ENCODE results near the gene NPPB.

The NPPB gene

DNA sequence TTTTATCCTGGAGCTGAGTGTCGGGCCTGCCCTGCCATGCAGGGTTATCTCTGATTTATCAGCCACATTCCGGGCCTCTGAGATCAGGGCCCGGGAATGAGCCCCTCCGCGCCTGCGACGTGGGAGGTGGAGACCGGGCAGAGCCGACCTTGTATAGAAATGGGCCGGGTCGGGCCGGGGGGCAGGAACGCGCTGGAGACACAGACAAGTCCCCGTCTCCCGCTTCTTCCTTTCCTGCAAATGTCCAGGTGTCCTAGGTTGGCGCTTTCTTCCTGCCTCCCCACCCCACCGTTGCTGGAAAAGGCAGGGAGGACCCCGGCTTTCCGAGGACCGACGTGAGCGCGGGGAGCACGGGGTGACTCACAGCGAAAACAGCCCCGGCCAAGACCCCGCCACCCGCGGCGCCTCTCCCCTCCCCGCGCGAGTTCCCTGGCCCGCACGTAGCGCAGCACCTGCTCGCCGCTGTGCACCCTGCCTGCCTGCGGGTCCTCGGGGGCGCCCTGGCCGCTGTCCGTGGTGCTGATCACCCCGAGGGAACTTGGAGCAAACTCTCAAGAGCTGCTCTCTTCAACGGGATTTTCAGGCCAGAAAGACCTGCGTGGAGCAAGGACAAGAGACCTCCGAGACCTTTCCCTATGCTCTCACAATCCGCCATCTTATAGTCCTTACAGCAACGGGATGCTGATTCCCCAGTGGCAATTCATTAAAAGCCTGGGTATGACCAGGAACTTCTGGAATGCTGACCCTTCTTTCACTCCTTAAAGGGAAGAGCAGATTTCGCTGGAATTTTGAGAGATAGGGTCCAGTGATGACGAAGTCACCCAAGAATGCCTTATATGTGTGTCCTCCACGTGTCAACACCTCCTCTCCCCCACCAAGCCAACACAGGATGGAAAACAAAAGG, 475 bp upstream of the NPPB start:
- in situ Hi-C loops (cut with MboI; ENCODE audit: low sequenced_read_pairs): no loop called here

DNA sequence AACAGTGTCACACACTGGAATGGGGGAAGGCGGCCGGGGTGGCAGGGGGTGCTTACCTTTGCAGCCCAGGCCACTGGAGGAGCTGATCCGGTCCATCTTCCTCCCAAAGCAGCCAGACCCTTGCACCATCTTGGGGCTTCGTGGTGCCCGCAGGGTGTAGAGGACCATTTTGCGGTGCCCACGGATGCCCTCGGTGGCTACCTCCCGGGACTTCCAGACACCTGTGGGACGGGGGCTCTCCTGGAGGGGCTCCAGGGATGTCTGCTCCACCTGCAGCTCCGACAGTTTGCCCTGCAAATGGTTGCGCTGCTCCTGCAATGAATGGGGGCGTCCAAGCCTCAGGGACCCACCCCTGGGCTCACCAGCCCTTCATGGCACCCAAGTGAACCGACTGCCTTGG, 587 bp downstream of the NPPB start:
- in situ Hi-C loops (cut with MboI; ENCODE audit: low sequenced_read_pairs): no loop called here

DNA sequence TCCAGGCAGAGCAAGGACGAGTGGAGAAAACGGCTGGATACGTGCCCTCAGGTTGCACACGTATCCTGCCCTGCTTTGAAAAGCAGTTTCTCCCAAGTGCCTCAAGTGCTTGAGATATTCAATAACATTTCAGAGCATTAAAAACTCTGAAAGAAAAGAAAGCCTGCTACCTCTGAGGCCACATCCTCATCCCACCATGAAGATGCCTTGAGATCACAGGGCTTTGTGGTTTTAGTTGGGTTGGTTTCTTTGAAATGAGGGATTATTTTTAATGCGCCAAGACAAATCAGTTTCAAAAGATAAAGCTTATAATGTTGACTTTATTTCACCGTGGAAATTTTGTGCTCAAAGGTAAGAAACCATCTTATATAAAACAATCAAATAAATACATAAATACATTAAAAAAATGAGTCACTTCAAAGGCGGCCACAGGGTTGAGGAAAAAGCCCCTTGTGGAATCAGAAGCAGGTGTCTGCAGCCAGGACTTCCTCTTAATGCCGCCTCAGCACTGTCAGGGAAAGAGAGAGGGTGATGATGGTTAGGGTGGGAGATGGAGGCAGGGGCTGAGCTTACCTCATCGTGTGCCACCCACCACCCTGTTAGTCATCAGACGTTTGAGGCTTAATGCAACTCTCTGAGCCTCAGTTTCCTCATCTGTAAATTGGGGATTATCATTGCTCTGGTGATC, 1.4 kb downstream of the NPPB start:
- in situ Hi-C loops (cut with MboI; ENCODE audit: low sequenced_read_pairs): no loop called here

DNA sequence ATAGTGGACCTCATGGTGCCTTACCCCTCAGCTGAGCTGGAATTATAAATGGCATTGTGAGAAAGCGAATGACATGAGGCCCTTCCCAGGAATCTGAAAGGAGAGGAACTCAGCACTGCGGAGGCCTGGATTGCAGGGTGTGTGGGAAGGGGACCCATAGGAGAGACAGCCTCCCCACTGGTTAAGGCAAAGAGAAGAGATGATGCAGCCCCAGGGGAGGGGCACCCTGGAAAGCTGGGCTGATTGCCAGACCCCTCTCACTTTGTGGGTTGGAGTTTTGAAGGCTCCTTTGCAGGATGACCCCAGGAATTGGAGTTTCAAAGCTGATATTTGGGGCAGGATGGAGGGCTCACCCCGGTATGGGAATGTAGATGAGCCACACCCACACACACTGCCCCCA, 2.0 kb downstream of the NPPB start:
- in situ Hi-C loops (cut with MboI; ENCODE audit: low sequenced_read_pairs): no loop called here

DNA sequence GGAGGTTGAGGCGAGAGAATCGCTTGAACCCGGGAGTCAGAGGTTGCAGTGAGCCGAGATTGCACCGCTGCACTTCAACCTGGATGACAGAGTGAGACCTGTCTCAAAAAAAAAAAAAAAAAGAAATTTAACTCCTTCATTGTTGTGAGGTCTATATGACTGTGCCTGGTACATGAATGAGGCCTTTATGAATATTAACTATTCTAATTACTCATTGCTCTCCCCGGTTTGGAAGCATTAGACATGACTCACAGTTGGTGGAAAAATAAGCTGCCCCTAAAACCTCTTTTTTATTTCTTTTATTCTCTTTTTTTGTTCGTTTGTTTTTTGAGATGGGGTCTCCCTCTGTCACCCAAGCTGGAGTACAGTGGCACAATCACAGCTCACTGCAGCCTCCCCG, 3.3 kb downstream of the NPPB start:
- in situ Hi-C loops (cut with MboI; ENCODE audit: low sequenced_read_pairs): no loop called here

DNA sequence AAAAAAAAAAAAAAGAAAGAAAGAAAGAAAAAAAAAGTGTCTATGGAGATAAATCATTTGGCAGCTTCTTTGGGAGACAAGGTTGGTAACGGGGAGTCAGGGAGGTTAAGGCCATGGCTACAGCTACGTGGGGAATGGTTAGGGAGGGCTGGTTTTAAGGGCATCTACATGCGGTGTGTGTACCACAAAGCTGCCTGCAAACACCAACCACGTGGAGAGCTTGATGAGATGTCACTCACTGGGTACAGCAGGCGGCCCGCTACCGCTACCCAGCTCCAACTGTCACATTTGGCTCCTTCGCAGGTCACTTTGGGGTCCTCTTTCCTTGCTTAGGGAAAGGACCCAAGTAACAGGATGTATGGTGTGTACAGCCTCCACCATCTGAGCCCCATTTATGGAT, 4.2 kb downstream of the NPPB start:
- in situ Hi-C loops (cut with MboI; ENCODE audit: low sequenced_read_pairs): no loop called here

DNA sequence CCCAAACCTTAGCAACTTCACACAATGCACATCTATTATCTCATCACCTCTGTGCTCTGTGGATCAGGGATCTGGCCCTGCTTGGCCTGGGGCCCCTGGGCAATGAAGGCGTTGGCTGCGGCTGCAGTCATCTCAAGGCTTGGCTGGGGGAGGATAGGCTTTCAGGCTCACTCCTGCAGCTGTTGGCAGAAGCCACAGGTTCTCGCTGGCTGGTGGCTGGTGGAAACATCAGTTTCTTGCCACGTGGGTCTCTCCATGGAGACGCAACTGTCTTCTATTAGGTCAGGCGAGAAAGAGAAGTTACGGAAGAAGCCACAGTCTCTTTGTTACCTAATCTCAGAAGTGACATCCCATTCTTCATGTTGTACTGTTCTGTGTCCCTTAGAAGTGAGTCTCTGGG, 7.6 kb downstream of the NPPB start:
- in situ Hi-C loops (cut with MboI; ENCODE audit: low sequenced_read_pairs): no loop called here

DNA sequence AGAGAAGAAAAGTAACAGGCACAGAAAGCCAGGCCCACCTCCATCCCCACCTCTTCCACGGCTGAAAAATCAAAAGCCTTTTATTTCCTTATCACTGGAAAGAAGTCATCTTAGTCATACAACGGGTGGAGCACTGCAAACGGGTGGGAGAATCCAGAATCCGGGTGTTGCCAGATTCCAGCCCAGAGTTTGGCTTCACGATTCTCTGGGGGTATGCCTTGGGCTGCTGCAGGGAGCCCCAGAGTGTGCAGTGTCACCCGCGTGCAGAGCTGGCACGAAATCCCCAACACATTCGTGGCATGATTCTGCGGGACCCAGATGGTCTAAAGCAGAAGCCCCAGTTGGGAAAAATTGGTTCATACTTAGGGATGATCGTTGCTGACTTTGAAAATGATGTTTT, 8.6 kb downstream of the NPPB start:
- in situ Hi-C loops (cut with MboI; ENCODE audit: low sequenced_read_pairs): no loop called here

DNA sequence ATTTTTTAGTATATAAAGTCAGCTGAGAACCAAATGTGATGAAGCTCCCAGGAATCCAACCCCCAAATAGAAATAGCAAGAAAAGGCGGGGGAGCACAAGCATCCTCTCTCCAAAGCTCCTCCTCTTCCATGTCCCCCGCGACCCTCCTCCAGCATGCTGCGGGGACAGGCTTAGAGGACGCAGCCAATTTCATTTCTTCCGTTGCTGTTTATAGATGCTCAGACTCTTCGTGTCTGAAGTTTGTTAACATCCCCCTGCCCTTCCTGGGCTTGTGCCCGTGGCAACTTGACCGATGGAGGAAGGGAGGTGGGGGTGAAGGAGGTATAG, 10.4 kb downstream of the NPPB start:
- in situ Hi-C loops (cut with MboI; ENCODE audit: low sequenced_read_pairs): loop anchor here (25.0 kb wide), 1 partner anchor 139 kb away; the partner anchor contains the start of gene MFN2

DNA sequence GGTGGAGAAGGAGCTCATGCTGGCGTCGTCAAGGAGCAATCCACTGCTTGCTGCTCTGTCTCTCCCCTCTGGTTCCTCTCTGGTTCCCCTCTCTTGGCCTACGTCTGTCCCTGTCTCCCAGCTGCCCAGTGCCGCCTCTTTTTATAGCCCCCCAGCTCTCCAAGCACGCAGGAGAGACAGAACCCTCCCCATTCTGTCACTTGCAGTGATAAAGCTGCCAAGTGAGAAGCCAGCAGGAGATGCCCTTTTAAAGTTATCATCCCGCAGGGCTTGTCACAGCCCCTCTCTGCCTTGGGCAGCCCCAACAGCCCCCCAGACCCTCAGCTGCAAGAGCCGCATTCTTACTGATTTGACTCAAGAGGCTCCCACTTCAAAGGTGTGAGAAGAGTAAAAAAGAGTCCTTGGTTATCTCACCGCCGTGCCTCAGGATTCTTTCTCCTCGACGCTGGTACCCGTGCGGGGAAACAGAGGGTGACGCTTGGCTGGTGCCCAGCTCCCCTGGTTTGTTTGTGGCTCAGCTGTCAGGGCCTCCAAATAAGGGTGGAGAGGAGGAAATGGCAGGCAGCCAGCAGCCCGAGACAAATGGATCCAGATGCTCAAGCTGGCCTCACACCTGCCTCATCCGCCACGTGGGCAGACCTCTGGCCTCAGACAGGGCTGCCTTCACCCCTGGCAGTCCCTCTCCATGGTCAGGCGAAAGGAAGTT, 10.9 kb downstream of the NPPB start, which contains the start of gene NPPA:
TSS of gene NPPA (minus strand) at position 117 of the 706 bp plus-strand sequence. CDS start at position 18, 99 bp downstream.
- in situ Hi-C loops (cut with MboI; ENCODE audit: low sequenced_read_pairs): loop anchor here (25.0 kb wide), 1 partner anchor 139 kb away; the partner anchor contains the start of gene MFN2

DNA sequence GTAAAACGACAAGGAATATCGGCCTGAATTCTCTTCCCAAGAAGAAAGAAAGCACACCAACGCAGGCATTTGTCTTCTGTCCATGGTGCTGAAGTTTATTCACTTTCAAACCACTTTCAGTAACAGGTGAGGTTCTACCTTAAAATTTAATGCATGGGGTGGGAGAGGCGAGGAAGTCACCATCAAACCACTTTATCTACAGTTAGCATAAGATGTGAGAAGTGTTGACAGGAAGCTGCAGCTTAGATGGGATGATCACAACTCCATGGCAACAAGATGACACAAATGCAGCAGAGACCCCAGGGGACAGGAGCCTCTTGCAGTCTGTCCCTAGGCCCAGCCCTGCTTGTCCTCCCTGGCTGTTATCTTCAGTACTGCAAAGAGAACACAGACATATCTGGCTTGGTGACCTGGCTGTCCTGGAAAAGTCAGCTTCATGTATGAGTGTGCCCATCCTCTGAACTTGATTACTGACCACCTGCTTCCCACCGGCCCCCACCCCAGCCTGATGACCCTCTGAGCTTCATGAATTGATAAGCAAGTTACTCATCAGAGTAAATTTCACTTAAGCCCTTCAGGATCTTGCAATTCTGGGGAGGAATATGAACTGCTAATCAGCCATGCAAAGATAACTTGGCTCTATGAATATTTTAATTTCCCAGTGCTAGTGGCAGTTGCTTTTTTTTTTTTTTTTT, 13.0 kb downstream of the NPPB start:
- in situ Hi-C loops (cut with MboI; ENCODE audit: low sequenced_read_pairs): loop anchor here (25.0 kb wide), 1 partner anchor 142 kb away; the partner anchor contains the start of gene MFN2

DNA sequence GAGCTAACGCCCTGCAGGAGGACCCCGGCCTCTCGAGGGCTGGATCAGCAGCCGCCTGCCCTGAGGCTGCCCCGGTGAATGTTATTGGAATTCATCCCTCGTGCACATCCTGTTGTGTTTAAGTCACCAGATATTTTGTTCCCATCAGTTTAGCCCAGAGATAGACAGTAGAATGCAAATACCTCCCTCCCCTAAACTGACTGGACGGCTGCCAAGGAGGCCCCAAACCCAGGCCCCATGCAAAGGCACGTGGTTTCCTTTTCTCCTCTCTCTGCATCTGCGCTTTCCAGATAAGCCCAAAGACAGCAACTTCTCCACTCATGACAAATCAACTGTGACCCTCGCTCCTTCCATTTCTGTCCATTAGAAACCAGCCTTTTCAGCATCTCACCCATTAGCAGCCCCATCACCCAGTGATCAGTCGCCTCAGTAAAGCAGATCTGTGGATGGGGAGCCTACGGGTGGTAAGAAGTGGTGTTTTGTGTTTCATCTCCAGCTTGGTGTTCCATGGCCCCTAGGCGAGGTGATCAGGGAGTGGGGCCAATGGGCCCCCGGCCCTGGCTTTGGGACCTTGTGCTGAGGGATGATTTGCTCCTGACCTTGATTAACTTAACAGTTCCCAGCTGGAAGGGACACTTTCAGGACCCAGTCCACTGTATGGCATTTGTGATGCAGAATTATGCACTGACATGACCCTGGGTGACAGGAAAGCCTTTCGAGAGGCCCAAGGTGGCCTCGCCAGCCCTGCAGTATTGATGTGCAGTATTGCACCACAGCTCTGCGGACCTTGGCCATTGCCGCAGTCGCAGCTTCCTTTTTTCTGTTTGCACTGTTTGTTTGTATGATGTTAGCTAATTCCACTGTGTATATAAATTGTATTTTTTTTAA, 16.3 kb downstream of the NPPB start:
- in situ Hi-C loops (cut with MboI; ENCODE audit: low sequenced_read_pairs): loop anchor here (25.0 kb wide), 1 partner anchor 145 kb away; the partner anchor contains the start of gene MFN2

DNA sequence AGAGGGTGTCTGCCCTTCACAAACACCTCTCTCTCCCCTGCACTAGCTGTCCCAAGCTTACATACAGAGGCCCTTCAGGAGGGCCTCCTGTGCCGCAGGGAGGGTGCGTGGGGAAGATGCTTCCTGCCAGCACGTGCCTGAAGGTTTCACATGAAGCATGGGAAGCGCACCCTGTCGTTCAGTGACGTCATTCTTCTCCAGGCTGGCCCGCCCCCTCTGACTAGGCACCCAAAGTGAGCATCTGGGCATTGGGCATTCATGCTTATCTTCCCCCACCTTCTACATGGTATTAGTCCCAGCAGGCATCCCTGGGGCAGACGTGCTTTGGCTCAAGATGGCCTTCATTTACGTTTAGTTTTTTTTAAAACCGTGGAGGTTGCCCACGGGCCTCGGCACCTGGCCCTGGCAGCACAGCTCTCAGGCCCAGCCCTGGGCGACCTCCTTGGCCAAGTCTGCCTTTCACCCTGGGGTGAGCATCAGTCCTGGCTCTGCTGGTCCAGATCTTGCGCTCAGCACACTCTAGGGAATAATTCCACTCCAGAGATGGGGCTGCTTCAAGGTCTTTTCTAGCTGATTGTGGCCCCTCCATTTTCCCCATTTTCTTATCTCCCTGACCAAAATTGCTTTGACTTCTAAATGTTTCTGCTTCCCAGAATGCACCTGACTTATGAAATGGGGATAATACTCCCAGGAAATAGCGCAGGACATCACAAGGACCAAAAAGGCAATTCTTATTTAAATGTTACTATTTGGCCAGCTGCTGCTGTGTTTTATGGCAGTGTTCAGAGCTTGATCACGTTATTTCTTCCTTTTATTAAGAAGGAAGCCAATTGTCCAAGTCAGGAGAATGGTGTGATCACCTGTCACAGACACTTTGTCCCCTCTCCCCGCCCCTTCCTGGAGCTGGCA, 17.2 kb downstream of the NPPB start:
- in situ Hi-C loops (cut with MboI; ENCODE audit: low sequenced_read_pairs): loop anchor here (25.0 kb wide), 1 partner anchor 146 kb away; the partner anchor contains the start of gene MFN2

DNA sequence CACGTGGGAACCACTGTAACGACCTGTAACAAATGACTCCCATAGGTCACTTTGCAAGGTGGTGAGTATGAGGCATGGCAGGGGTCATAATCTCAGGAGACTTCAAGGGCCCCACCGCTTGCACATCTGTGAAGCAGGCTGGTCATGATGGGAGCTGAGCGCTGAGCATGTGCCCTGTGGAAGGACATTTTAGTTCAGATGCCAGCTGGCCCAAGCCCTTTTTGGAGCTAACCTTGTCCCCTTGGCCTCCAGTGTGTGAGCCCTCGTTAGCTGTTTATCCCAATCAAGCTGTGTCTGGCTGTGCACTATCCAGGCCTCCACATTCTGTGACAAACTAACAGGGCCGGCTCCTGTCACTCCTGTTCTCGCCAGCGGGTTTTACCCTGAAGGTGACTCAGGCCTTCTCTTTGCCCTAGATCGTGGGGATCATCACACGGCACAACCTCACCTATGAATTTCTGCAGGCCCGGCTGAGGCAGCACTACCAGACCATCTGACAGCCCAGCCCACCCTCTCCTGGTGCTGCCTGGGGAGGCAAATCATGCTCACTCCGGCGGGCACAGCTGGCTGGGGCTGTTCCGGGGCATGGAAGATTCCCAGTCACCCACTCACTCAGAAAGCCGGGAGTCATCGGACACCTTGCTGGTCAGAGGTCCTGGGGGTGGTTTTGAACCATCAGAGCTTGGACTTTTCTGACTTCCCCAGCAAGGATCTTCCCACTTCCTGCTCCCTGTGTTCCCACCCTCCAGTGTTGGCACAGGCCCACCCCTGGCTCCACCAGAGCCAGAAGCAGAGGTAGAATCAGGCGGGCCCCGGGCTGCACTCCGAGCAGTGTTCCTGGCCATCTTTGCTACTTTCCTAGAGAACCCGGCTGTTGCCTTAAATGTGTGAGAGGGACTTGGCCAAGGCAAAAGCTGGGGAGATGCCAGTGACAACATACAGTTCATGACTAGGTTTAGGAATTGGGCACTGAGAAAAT, 18.7 kb downstream of the NPPB start:
- in situ Hi-C loops (cut with MboI; ENCODE audit: low sequenced_read_pairs): loop anchor here (5.0 to 25.0 kb wide), 2 partner anchors 62 to 147 kb away; partner anchors contain the start of gene MFN2

DNA sequence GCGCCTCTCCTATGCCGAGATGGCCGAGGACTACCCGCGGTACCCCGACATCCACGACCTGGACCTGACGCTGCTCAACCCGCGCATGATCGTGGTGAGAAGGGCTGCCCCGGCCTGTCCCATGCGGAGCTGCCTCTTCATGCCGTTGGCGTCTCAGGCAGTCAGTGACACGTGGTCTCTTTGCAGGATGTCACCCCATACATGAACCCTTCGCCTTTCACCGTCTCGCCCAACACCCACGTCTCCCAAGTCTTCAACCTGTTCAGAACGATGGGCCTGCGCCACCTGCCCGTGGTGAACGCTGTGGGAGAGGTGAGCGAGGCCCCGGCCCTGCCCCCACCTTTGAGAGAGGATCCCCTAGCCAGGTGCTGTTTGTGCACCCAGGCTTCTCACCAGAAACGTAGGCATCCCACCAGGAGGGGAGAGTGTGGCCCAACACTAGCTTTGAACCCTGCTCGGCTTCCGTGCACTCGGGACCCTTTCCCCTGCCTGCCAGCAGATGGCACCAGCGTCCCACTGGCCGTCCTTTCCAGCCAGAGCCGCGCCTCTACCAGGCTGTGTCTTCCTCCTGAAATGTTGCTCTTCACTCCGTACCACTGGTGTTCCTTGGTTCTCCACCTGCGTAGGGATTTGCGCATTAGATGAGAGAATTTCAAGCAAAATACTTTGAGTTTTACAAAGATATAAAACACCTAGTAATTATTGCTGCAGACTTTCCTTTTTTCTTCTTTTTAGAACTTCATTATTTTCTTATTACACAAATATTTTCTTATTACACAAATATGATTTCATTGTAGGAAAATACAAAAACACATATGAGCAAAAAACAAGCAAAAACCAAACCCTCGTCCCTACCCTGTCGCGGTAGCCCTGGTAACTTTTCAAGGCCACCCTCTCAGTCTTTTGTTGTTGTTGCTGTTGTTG, 20.1 kb downstream of the NPPB start:
- in situ Hi-C loops (cut with MboI; ENCODE audit: low sequenced_read_pairs): loop anchor here (5.0 to 25.0 kb wide), 2 partner anchors 64 to 149 kb away; partner anchors contain the start of gene MFN2

DNA sequence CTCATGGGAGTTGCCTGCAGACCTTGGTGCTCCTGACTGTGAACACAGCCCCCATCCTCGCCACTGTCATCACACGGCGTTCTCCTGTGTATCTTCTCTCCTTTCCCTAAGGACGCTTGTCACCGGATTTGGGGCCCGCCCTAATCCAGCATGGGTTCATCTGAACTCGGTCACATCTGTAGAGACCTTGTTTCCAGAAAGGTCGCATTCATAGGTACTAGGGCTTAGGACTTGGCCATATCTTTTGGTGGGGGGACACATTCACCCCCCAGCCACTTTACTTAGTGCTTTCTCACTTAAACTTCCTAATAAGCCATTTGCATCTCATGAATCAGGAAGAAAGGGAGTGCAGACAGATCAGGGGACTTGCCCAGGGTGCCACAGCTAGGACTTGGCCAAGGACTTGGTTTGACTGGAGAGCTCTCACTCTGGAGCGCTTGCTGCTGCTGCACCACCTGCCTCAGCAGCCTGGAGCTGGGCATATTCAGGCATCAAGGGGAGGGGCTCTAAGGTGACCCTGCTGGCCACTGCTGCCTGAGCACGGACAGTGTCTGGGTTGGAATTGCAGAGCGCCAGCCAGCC, 20.9 kb downstream of the NPPB start:
- in situ Hi-C loops (cut with MboI; ENCODE audit: low sequenced_read_pairs): loop anchor here (5.0 to 25.0 kb wide), 2 partner anchors 64 to 149 kb away; partner anchors contain the start of gene MFN2
